ENCODE data around the gene VARS1. TPM values are rescaled to one million over a fixed set of nuclear protein-coding genes. Genes with fewer than 3 reads are reported as not detected.

The VARS1 gene
- total and polyA plus RNA-seq, 2 experiments from 2014 or later, result 71.2 to 137 TPM

- TF ChIP-seq CREB1 (CRISPR knock-in tag; IDR thresholded peaks at IDR 0.05; ENCODE audit: low read depth) (no peak), POLR2AphosphoS5 (IDR thresholded peaks at IDR 0.05; ENCODE audit: low read depth) (no peak)
Measured at GRCh38 chr6:31758281-31758680, 37.3 kb downstream of the VARS1 start (continued).

- H3K27ac Mint-ChIP-seq, result no peak overlapping the region
- Histone ChIP-seq H2AFZ (no peak overlapping the region), H3F3A (replicated peaks; ENCODE audit: low read depth) (0 out of 2 replicates have a peak, but pooled peaks cover 4% of the 10 kb centered on the region), H3K4me1 (ENCODE audit: insufficient read depth) (no peaks in the 10 kb centered on the region), H3K27me3 (ENCODE audit: insufficient read depth) (no peaks in the 10 kb centered on the region), H3K79me2 (replicated peaks; ENCODE audit: insufficient read depth) (no peaks in the 10 kb centered on the region), H4K20me1 (replicated peaks; ENCODE audit: insufficient read depth) (peaks cover 3% of the 10 kb centered on the region; the same call in 1 of the 2 replicates), H3K4me2 (no peak overlapping the region), H3K4me3 (no peak overlapping the region), H3K36me3 (ENCODE audit: insufficient read depth) (no peaks in the 10 kb centered on the region), H3K9me2 (ENCODE audit: insufficient read depth) (no peaks in the 10 kb centered on the region), H3K27ac (ENCODE audit: low read depth) (no peak overlapping the region)
- peaks cover 7% of the 10 kb centered on the region for H3K27me3 Mint-ChIP-seq (ENCODE audit: insufficient read depth, low read depth, poor library complexity)
- H3K4me3 Mint-ChIP-seq, result no peak overlapping the region
- no peaks in the 10 kb centered on the region for H3K9me3 Mint-ChIP-seq
- no peak for DNase-seq (ENCODE audit: low spot score)
- ATAC-seq, result no peak
- no peaks in the 10 kb centered on the region for H3K4me1 Mint-ChIP-seq
- TF ChIP-seq POLR2AphosphoS5 (IDR thresholded peaks at IDR 0.05; ENCODE audit: low read depth), result no peak
- TF ChIP-seq ZNF462 (CRISPR knock-in tag; IDR thresholded peaks at IDR 0.05), result no peak
- H3K36me3 Mint-ChIP-seq (ENCODE audit: low read depth), result peaks cover 7% of the 10 kb centered on the region; the same call in 2 of the 3 replicates
Measured at GRCh38 chr6:31752739-31753319, 42.7 kb downstream of the VARS1 start.

All from GM23338 (cell line).